Right lung (tissue), 5 donors: ENCODE measurements around the gene CAP2. TPM values are rescaled to one million over a fixed set of nuclear protein-coding genes. Genes with fewer than 3 reads are reported as not detected.
"Not testable (repeated sequence)": the region's sequence is repeated elsewhere in the genome, so short reads cannot be mapped to it uniquely, and the experiment has no call there.

Experiments used
- DNase-seq, 2 donors: peaks; one replicate each; pipeline ENCODE4 v3.0.0-alpha.2; 2013
- polyA plus RNA-seq, 5 donors: library from polyadenylated mRNA; unstranded; fragments of 120-200 nt; gene quantifications; one replicate each; pipeline versions ENCODE4 v1.2.1 to v1.2.3, GENCODE V29; 2013; ENCODE audit warnings: inconsistent platforms in 1 of 5, low replicate concordance in 1 of 5; ENCODE audit not compliant: insufficient read length in 5 of 5, insufficient read depth in 1 of 5

Gene CAP2
- polyA plus RNA-seq, 5 donors = 9.0 to 12.7 (median 9.8) TPM

DNA sequence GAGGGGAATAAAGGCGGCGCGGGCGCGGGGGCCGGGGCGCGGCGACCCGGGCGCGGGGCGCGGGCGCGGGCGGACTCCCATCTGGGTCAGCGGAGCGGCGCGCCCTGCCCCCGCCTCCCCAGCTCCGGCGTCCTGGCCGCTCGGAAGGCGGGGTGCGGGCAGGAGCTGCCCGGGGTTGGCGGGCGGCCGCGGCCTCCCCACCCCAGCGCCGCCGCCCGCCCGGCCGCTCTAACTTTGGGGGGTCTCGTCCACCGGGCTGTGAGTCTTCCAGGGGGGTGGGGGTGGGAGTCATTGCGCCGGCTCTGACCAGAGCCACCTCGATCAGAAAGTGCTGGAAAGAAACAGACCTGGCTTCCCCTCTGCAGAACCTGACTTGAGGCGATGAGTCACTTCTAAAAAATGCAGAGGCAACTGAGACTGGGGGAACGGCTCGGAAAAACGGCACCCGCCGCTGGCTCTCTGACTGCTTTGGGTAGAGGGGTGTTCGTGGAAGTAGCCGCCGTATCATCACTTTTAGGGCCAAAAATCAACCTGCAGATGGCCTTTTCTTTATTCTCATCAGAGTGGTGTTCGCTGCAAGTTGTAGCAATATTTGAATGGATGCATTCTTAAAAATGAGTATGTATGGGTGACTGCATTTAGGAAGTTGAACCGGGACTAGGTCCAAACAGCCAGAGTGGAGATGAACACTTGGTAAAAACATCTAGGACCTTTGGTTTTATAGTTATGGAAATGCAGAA, 667 bp downstream of the CAP2 start:
- DNase-seq = peak; percentile 27 to 31

DNA sequence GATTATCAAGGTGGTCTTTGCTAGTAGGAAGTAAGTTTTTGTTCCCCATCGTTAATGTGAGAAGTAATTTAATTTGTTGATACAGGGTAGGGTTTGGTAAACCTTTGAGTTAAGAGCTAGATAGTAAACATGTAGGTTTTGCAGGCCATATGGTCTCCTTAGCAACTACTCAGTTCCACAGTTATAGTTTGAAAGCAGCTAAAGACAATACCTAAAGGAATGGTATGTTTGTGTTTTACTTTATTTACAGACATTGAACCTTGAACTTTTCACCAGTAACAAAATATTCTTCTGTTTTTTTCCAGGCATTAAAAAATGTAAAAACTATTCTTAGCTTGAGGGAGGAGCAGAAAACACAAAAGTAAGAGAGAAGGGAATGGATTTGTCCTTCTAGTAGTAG, 1.7 kb downstream of the CAP2 start:
- DNase-seq = no peak

DNA sequence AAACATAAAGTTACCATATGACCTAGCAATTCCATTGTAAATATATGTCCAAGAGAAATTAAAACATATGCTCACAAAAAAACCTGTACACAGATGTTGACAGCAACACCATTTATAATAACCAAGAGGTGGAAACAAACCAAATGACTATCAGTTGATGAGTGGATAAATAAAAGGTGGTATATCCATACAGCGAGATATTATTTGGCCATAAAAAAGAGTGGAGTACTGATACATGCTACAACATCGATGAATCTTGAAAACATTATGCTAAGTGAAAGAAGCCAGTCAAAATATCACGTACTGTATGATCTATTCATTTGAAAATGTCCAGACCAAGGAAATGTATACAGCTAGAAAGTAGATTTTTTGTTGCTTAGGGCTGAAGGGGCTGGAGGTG, 2.9 kb downstream of the CAP2 start:
- no peak for DNase-seq

DNA sequence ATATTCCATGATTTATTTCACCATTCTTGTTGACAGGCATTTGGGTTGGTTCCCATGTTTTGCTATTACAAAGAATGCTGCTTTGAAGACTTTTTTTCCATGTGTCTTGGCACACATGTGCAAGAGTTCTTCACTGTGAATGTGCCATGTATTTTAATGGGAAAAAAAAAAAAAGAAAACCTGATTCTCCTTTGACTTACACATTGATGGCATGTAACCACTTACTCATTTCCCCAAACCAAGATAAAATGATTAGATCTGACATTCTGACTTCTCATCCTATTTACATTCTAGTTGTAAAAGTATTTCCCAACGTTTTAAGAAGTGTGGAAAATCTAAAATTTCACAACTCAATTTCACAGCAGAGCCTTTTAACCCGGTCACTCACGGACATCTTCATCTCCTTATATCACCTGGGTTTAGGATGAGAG, 4.4 kb downstream of the CAP2 start:
- no peak for DNase-seq

DNA sequence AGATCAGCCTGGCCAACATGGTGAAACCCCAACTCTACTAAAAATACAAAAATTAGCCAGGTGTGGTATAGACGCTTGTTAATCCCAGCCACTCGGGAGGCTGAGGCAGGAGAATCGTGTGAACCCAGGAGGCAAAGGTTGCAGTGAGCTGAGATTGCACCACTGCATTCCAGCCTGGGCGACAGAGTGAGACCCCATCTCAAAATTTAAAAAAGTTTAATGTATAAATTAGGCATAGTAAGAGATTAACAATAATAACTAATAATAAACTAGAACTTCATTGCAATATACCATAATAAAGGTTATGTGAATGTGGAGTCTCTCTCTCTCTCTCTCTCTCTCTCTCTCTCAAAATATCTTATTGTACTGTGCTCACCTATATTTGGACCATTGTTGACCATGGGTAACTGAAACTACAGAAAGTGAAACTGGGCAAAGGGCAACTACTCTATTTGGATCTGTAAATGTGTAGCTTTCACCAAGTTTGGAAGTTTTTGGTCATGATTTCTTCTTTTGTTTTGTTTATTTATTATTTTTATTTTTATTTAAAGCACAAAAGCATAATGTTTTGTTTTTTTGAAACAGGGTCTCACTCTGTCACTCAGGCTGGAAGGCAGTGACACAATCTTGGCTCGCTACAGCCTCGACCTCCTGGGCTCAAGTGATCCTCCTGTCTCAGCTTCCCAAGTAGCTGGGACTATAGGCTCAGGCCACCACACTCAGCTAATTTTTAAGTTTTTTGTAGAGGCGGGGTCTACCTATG, 12.0 kb downstream of the CAP2 start:
- not testable (repeated sequence) for DNase-seq

DNA sequence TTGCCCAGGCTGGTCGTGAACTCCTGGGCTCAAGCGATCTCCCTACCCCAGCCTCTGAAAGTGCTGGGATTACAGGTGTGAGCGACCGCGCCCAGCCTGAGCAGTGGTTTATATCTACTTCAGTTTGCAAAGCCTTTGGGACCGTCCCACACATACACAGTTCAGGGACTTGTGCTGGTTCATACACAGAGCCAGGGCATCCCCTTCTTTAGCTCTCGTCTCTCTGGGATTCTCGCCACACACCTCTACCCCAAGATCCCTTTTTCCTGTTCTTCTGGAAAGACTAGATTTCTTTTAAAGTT, 12.5 kb downstream of the CAP2 start:
- no peak for DNase-seq

DNA sequence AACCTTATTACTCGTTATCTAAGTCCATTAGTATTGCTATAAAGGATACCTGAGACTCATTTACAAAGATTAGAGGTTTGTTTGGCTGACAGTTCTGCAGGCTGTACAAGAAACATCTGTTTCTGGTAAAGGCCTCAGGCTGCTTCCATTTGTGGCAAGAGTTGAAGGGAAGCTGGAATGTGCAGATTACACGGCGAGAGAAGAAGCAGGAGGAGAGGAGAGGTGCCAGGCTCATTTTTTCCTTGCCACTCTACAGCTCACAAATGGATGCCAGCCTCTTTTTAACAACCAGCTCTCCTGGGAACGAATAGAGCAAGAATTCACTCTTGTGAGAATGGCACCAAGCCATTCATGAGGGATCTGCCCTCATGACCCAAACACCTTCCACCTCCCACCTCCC, 14.7 kb downstream of the CAP2 start:
- no peak for DNase-seq

DNA sequence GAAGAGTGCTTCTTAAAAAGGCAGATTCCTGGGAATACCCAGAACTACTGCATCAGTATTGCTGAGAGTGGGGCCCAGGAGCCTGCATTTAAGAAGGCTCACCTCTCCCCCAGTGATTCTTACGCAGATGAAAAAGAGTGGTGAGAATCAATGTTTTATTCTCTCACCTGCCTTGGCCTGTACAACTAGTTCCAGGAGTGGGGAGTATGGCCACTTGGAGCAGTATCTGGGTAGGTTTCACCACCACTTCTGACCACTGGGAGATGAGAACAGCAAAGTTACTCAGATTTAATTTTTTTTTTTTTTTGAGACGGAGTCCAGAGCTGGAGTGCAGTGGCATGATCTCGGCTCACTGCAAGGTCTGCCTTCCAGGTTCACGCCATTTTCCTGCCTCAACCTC, 16.9 kb downstream of the CAP2 start:
- no peak for DNase-seq

DNA sequence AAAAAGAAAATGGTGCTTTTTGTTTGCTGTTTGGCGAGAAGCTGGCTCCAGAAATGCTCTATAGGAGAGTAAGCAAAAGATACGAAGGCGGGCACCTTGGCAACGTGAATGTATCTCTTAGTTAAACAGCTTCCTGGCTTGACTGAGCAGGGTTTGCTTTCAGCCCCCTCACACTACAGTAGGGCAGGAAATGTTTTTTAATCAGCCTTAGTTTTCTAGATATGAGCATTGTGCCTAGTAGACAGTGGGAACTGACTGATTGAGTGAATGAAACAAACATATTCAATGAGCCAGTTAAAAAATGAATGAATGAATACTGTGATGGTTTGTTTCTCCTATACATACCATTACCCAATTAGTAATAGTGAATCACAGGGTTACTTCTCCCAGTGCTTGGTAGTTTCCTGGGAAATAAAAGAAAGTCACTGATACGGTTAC, 19.9 kb downstream of the CAP2 start:
- DNase-seq = no peak

DNA sequence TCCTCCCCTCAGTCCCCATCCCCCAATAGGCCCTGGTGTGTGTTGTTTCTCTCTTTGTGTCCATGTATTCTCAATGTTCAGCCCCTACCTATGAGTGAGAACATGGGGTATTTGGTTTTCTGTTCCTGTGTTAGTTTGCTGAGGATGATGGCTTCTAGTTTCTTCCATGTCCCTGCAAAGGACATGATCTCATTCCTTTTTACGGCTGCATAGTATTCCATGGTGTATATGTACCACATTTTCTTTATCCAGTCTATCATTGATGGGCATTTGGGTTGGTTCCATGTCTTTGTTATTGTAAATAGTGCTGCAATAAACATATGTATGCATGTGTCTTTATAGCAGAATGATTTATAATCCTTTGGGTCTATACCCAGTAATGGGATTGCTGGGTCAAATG, 21.0 kb downstream of the CAP2 start:
- not testable (repeated sequence) for DNase-seq

DNA sequence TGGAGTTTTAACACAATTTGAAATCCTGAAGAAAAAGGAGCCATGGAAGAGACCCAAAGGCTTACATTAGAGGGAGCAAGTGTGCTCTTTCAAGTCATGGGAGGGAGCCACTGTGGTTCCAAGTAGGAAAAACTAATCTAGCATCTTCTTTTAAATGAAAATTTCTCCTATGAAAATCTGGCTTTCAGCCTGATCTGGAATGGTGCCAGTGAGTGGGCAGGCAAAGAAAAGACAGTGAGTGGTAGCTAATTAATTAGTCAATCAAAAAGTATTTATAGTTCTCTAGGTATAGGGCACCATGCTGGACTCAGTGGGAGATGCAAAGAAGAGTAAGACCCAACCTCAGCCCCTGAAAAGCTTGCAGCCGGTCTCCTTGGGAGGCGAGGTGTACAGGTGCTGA, 21.9 kb downstream of the CAP2 start:
- no peak for DNase-seq

DNA sequence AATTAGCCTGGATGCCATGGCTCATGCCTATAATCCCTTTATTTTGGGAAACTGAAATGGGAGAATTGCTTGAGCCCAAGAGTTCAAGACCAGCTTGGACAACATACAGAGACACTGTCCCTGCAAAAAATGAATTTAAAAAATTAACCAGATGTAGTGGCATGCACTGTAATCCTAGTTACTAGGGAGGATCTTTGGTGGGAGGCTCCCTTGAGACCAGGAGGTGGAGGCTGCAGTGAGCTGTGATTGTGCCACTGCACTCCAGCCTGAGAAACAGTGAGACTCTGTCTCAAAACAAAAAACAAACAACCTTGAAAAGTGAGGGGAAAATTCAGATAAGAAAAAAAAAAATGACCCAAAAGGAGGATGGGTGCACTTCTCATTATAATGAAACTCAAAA, 23.4 kb downstream of the CAP2 start:
- DNase-seq = no peak

DNA sequence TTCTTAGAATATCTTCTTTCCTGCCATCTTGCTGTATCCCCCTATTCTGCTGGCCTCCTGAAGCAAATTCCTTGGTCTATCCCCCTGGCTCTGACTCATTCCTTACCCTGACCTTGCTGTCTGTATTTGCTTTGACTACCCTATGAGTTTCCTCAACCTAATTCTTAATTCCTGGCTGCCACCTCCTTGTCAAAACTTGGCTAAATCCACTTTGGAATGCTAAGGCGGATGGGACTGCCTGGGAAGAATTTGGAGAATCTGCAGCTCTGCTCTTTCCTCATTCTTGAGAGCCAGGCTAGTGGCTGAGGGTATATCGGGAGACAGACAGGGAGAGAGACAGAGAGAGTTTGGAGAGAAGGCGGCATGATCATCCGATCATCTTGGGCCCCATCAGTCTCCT, 24.4 kb downstream of the CAP2 start:
- DNase-seq = no peak

DNA sequence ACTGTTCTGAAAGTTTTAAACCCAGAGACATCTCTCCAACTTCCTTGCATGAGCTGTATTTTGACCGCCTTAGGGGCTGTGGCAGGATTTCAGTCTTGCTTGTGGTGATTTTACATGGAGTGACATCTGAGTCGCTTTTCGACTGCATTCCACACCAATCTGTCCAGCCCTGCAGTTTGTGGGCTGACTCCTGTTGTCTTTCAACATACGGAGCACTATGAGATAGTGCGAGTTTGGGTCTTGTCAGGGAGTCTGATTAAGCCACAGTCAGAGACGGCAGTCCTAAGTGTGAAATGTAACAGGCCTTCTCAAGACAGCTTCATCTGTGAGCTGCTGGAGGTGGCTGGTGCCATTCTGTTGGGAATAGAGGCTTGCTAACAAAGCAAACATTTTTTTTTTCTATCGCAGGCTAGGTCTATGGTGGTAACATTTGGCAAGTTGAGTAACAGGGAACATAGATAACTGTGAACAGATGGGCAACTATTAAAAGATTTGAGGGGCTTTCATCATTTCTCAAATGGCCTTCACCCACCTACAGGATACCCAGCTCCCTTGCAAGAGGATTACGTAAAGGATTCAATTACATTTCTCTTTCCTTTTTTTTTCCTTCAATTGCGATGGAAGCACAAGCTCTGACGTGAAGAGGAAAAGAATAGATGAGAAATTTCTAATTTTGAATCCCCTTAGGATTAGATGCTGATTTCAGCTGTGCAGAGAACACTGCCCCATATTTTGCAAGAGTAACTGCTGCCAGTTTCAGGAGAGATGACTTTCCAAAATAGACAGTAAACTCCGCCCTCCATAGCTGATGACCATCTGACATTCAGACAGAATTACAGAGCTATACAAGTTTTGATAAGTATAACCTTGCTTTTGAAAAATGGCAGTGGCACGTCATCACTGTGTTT, 25.1 kb downstream of the CAP2 start:
- no peak for DNase-seq

DNA sequence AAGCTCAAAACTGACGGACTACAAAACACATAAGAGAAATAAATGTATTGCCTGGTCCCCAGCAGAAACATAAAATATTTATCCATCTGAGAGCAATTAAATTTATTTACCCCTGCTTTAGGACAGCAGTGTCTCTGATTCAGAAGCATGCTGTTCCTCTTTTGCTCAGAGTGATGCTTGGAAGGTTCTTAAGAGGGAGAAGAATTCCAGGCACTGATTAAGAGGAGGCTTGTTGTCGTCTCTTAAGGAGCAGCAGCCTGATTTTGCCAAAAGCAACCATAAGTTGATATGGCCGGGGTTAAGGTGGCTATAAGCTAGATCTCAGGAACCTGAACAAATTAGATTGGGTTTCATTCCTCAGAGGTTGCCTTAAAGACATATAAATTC, 25.8 kb downstream of the CAP2 start:
- DNase-seq = no peak

DNA sequence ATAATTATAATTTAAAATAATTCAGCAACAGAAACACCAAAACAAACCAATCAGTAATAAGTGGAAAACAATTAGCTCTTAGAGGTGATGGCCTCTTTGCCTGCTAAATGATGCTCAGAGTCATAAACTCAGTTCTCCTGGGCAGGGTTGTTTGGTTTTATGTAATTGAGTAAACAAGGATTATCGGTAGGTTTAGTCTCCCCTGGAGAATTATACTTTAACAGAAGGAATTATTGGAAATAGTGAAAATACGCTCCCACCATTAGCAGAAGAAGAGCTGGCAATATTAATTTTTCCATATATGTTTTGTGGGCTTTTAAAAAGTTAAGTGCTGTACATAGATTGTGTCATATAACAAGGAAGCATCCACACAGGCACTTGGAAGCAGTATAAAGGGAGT, 27.0 kb downstream of the CAP2 start:
- DNase-seq = no peak

DNA sequence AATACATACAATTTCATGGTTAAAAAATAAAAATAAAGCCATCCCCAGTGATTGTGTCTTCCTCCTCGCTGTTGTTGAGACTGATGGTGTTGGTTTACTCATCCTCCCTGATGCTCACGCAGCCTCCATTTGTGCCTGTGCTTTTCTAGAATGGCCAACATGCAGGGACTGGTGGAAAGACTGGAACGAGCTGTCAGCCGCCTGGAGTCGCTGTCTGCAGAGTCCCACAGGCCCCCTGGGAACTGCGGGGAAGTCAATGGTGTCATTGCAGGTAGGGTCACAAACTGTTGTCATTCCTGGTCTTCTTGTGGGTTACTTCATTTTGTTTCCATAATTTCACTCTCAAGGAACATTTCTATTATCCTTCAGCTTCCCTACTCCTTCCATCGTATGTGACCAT, 28.0 kb downstream of the CAP2 start:
- DNase-seq = no peak

DNA sequence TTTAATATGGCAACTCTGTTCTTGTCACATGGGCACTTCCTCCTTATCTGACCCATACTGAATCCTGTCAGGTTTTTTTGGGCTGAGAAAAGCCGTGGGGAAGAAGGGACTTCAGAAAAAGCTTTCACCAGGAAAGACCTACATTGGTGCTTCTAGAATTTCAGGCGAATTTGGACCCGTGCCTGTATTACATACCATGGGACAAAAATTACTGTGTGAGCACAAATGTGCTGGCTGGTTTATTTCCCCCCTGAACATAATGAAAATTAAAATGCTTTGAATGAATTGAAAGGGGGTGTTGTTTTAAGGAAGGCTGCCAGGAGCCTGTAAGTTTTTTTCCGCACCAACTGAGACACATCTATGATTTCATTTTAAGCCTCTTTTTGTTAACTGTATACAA, 29.6 kb downstream of the CAP2 start:
- peak in 1 of 2 donors; percentile 13 for DNase-seq

DNA sequence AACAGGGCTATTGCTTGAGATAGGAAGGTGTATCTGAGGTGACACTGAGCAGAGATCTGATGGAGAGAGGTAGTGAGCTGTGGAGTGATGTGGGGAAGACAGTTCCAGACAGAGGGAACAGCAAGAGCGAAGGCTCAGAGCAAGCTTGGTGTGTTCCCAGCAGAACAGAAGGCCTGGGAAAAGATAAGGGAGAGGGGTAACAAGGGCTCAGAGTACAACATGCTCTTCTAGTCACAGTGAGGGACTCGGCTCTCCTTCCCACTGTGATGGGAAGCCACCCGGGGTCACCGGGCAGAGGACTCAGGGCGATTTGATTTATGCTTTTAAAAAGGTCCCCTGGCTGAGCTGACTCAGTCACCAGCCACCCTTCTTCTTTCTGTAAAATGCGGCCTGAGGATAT, 33.7 kb downstream of the CAP2 start:
- DNase-seq = no peak

DNA sequence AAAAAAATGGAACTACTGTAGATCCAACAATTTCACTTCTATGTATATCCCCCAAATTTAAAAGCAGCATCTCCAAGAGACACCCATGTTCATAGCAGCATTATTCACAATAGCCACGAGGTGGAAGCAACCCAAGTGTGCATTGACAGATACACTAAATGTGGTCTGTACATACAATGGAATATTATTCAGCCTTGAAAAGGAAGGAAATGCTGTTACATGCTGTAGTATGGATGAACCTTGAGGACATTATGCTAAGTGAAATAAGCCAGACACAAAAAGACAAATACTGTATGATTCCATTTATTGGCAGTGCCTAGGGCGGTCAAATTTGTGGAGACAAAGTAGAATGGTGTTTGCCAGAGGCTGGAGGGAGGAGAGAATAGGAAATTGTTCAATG, 34.2 kb downstream of the CAP2 start:
- DNase-seq = no peak

DNA sequence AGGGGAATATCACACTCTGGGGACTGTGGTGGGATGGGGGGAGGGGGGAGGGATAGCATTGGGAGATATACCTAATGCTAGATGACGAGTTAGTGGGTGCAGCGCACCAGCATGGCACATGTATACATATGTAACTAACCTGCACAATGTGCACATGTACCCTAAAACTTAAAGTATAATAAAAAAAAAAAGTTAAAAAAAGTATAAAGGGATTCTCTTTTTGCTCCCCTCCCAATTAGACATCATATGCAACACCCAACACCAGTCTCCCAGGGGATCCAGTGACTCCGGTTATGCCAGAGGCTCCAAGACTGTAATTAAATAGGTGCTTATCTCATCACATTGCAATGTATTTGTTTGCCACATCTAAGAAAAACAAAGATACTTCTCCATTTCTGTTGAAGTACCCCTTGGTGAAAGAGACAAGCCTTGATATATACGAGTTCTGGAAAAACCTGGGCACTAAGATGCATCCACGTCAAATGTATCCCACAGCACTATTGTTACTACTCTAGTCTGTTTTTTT, 35.3 kb downstream of the CAP2 start:
- not testable (repeated sequence) for DNase-seq

DNA sequence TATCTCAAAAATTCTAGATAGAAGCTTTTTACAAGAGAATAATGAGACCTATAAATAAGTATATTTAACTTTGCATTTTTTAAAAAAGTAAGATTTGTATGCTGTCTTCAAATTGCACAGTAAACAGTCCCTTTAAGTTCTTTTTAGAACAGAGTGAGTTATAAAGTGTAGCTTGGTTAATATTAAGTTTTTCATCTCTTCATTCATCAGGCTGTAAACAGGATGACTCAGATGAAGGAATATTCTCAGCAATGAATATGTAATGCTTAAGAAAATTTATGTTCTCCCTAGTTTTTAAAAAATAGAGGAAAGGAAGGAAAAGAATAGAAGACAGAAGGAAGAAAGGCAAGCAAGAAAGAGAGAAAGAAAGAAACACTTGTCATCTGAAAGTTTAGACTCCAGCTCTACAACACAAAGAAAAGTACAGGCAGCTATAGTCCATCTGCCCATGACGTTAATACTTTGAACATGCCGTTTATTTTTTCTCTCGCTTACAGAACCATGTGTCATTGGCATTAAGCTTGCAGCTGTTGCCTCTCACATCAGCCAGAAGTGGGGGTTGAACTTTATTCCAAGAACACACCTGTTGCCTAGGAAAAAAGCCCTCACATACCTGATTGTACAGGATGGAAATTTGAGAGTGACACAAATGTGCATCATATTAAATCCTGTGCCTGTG, 36.1 kb downstream of the CAP2 start:
- no peak for DNase-seq
